Fibroblast of skin of right biceps (primary cell): Measurements from ENCODE around the gene VSTM4.

Experiments used
- DNase-seq: peaks from one replicate; pipeline ENCODE4 v3.0.0-alpha.2; 2013

The VSTM4 gene

DNA sequence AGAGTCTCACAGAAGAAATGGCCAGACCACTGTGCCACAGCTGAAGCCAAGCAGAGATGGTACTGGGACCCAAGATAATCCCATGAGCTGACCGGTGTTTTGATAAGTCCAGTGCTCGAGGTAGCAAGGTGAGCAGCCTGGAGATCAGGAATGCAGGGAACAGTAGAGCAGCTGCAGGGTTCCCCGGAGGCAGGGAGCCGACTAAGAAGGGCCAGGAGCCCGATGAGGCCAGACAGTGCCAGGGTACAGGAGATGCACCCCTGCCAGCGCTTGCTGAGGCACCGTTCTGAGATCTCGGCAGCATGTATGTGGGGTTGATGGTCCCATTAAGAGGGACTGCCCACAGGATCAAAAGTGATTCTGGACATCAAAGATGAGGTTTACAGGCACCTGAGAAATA is 47.1 kb downstream of the VSTM4 start:
- DNase-seq: no peak

DNA sequence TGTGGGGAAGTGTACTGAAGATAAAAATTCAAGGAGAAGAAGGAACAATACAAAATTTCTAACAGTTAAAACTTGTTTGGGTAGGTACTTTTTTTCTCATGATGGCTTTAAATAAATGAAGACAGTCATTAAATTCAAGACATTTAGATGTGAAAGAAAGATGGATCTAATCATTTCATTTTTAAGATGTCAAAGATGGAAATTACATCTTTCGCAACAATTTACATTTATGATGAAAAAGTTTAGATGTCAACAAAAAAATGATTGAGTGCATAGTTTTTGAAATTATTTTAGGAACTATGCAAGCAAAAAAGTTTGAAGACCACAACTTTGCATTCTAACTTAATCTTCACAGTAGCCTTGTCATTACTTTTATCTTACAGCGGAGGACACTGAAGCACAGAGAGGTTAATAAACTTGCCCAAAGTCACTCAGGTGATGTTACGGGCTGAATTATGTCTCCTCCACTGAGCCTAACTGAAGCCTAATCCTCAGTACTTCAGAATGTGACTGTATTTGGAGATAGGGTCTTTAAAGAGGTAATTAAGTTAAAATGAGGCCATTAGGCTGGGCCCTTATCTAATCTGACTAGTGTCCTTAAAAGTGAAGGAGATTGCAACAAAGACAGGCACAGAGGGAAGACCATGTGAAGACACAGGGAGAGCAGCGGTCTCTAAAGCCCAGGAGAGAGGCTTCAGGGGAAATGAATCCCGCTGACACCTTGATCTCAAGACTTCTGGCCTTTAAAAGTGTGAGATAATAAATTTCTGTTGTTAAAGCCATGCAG is 48.2 kb downstream of the VSTM4 start:
- no peak for DNase-seq

DNA sequence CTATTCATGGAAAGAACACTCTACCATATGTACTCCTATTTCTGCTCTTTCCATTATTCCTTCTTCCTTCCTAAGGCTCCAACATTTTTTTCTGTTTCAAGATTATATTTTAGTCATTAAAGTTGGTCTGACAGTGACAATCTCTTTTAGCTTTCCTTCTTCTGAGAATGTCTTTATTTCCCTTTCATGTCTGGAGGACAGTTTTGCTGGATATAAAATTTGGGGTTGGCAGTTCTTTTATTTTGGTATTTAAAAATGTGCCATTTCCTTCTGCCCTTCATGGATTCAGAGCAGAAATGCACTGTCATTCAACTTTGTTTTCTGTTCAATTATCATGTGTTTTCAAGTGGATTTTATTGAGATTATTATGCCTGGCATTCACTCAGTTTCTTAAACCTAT is 53.1 kb downstream of the VSTM4 start:
- DNase-seq: no peak

DNA sequence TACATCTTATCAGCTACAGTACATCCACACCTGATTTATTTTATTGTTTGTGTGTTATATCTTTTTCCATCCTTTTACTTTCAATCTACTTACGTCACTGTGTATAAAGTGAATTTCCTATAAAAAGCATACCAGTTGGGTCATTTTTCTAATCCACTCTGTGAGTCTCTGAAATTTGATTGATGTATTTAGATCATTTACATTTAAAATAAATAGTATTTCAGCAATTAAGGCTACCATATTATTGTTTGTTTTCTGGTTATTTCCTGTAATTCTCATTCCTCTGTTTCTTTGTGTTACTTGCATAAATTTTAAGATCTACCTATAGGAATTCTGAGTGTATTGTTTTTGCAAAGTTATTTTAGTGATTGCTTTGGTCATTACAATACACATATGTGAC is 53.7 kb downstream of the VSTM4 start:
- no peak for DNase-seq

DNA sequence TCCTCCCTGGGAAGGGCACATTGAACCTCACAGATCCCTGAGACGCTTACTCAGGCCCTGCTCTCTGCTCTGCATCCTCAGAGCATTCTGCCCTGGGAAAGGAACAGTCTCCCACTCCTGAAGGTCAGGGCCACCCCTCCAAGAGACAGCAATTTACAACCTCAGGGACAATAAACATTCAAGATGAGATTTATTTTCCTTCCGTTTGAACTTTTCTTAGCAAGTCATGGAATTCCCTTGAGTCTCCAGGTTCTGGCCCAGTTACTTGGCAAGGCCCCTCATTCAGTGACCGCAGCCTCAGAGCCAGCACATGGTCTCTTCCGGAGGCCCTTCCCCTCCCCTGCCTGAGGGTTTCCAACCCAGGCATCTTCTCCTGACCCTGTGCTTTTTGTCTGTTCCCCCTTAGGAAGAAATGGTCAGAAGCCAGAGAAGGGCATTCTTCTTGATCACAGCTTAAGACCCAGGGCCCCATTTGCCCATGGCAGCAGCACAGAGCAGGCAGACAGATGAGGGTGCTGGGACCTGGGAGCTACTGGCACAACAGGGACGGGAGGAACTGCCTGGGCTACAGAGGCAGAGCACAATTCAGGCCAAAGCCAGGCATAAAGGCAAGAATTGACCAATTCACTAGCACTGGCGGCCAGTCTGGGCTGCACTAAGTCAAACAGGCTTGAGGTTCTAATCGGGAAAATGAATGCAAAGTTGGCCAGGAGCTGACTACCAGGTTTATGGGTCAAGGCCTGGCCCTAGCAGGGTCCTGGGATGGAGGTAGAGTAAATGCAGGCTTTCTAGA is 56.7 kb downstream of the VSTM4 start:
- no peak for DNase-seq

DNA sequence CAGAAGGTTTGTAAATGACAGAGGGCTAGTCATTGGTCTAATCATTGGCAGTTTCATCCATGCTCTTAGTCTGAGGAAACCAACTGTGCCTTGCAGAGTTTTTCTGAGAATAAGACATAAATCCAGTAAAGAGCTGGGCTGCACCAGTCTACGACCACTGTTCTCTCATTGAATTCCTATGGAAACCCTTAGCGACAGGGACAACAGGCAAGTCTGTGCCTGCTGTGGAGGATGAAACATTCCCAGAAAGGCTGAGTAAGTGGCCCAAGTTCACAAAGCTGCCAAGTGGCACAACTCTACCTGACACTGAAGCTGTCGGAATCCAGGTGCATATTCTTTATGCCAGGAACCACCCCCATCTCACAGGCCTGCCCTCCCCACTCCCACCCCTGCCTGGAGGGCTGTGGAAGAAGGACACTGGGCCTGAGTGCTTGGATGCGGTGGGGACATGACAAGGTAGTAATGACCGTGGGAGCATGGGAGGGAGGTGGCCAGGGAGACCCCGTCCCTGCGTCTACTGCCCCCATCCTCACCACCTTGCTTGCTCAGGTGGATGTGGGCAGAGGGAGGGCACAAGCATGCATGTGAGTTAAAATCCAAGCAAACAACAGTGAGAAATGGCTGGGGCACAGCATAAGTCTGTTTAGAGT is 58.0 kb downstream of the VSTM4 start:
- no peak for DNase-seq

DNA sequence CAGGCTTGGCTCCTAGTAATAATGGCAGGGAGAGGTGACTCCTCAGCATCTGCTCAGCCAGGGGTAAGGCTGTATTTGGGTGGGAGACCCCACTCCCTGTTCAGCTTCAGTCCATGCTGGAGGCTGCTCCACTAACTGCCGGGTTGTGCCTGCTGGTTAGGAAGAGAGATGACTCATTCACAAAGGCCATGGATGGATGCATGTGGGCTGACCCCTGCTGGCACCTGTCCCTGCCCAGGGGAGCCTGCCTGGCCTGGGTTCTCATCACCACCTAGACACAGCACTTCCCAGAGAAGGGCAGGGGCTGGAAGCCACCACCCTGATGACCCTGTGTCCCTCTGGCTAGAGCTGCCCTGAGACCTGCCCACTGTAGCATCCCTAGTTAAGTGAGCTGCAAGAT is 59.0 kb downstream of the VSTM4 start:
- DNase-seq: no peak

DNA sequence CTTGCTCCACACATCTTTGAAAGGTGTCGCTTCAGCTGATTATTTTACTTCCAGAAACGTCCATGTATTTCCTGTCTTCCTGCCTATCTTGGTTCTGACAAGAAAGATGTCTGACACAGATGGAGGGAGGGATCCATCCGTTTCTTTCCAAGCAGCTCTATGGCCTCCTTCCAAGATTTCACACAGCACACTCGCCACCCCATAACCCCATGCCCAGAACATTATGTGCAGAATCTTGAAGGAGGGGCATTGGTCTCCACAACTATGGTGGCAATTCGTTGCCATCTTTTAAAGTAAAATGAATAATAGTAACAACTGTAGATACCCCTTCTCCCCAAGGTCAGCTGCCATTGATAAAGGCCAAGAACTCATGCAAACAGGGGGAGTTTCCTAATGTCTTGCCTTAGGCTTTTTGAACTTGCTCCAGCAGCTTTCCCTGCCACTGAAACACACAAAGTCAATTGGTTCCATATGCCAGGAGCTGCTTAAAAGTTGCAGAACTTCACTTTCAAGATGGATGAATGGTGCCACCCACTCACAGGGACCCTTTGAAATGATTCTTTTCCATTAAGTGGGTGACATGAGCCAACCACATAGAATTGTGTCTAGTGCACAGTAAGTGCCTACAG is 60.0 kb downstream of the VSTM4 start:
- no peak for DNase-seq

DNA sequence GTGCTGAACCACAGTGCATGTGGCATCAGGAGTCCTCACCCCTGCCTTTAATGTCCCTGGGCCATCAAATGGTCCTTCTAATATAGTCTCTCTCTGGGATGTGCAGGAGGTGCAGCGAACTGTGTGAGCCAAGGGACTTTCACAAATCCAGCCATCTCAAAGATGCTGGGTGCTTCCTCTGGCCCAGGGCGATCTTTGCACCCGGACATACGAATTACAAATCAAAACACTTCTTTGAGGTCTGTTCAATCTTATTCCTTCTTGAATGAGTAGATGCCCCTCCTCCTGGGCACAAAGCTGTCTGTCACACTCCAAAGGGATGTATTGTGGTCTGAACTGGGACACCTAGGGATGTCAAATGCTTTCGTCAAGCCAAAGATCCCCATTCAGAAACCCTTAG is 60.6 kb downstream of the VSTM4 start:
- DNase-seq: no peak

DNA sequence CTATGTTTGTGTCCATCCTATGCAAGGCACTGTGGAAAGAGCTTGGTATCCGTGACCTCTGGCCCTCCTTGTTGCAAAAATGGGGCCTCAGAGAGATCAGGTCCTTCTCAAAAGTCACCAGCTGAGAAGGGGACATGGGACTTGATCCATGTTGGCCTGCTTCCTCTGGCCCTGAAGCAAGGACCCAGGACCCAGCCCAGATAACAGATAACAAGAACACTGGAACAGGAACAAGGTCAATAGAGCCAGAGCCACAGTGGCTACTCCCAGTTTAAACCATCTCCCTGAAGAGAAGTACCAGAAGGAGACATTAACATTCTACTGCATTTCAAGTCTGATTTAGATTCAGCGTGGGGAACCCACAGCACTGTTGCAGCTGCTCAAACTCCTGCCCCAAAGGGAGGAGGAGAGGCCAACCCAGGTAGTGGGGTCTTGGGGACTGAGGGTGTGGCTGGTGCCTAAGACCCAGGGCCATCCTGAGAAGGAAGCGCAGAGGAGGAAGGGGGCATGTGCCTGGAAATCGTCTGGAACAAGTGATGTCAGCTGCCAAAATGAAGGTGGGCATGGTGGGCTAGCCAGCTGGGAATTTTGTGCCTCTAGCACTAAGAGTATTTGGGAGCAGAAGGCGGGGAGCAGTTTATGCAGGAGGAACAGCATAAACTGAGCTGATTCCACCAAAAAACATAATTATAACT is 61.2 kb downstream of the VSTM4 start:
- no peak for DNase-seq

DNA sequence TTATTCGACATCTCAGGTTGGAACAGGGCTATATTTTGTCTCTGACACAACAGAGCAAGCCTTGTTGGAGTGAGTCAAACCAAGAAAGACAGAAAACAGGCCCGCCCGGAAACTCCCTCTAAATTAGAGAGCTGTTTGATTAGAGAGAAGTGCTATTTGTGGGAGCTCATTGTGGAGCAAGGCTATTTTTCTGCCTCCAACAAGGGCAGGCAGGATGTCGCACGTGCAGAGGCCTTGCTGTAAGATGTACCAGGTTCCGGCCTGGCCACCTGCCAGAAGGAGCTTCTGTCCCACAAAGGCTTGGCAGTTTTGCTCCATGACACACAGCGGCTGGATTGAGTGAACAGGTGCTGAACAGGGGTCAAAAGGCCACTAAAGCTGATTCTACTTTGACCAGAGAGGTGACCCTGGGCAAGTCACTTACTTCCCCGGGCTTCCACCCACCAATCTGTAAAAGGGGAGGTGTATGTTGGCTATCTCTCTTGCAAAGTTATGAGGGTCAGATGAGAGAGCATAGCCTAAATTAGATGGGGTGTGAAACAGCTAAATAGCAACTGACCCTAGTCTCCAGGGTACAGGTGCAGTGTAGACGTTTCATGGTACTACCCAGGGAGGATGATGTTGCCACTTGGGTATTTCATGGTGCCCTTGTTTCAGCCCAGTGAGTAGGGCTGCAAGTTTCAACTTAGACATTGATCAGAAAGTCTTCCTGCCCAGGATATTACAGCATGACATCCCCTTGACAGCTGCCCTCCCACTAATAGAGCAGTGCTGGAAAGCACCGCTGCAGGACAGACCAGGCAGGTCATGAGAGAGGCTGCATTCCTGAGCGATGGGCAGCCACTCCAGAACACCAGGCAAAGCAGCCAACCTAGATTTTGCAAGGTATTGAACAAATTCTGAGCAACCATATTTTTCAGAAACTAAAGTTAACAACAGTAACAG is 62.0 kb downstream of the VSTM4 start:
- no peak for DNase-seq

DNA sequence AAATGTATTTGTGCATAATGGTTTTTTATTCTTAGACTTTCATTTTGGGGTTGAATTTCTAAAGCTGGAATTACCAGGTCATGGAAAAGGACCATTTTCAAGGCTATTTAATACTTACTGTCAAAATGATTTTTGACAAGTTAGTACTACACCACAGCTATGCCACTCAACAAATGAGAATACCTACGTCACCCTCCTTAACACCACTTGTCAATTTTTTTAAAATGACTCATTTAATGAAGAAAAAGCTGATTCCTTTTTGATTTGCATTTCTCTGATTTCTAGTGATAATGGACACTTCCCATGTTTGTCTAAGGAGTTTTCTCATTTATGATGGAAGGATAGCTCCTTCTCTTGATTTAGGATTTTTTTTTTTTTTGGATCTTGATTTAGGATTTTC is 63.3 kb downstream of the VSTM4 start:
- no peak for DNase-seq

DNA sequence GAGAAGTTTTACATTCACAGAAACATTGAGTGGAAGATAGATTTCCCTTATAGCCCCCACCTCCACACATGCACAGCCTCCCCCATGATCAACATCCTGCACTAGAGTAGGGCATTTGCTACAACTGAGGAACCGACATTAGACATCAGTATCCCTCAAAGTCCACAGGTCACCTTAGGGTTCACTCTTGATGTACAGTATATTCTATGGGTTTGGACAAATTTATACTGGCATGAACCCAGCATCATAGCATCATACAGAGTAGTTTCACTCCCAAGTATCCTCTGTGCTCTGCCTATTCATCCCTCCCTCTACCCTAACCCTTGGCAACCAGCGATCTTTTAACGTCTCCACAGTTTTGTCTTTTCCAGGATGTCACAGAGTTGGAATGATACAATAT is 64.4 kb downstream of the VSTM4 start:
- DNase-seq: no peak

DNA sequence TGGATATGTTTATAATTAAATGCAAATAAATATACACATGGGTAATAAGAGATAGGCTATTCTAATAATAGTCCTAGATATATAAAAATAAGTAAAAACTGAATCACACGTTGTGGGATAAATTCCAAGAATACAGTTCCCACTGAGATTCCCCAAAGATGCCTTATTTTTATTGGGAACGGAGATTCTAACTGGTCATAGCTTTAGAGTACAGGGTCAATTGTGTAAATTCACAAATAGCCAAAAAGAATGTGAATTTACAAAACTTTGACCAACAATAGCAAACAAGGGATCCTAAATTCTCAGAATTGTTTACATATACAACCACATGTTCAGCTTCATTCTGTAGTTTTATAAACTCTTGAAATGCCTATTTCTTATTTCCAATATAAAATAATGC is 65.0 kb downstream of the VSTM4 start:
- peak; percentile 42 for DNase-seq

DNA sequence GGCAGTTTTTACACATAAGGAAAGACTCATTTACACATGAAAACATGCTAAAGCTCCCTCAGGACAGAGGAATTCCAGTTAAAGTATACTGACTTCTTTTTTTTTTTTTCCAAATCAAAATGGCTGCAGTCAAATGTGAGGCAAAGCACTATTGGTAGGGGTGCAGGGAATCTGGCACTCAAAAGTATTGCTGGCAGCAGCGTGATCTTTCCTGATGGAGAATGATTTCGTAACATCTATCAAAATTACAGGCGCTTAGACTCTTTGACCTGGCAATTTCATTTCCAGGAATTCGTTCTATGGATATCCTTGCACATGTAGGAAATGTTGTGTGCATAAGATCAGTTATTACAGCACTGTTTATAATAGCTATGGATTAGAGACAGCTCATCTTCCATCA is 65.7 kb downstream of the VSTM4 start:
- peak; percentile 10 for DNase-seq

DNA sequence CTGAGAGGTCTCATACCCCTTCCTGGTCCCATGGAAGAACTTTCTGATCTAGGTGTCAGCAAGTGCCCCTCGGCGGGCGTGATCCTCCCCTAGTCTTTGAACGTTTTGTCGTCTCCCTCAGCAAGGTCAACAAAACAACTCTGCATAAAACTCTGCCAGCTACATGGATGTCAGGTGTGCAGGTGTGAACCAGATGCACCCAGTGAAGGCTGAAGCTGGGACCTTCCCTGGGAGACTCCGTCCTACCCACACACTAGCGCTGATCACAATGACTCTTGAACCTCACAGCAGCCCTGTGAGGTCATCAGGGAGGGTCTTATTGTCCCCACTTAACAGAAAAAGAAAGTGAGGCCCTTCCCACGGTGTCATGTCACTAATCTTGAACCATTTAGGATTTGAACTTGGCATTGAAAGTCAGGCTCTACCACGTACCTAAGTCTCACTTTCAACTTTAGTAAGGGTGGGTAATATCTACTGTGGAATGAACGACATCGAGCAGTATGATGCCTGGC is 68.1 kb downstream of the VSTM4 start:
- DNase-seq: no peak

DNA sequence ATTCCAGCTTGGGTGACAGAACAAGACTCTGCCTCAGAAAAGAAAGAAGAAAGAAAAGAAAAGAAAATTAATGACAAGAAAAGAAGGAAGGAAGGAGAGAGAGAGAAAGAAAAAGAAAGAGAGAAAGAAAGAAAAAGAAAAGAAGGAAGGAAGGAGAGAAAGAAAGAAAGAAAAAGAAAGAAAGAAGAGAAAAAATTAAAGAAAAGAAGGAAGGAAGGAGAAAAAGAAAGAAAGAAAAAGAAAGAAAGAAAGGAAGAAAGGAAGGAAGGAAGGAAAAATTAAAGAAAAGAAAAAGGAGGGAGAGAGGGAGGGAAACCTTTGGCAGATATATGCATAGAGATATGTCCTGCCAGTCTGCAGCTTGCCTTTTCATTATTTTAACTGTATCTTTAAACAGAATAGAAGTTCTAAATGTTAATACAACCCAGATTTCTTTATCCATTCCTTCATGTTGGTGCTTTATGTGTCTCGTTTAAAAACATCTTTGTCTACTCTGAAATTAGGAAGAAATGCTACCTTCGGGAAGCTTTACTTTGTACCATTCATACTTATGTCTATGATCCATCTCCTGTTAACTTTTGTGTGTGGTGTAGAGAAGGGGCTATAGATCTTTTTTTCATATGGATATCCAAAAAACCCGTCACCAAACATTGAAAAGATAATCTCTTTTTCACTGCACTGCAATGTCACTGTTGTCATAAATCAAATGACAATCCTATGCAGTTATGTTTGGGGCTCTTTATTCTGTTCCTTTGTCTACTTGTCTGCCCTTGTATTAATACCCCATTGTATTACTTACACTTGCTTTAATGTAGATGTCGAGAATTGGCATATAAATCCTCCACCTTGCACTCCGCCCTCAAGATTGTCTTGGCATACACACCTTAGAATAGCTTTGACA is 70.8 kb downstream of the VSTM4 start:
- DNase-seq: no peak

DNA sequence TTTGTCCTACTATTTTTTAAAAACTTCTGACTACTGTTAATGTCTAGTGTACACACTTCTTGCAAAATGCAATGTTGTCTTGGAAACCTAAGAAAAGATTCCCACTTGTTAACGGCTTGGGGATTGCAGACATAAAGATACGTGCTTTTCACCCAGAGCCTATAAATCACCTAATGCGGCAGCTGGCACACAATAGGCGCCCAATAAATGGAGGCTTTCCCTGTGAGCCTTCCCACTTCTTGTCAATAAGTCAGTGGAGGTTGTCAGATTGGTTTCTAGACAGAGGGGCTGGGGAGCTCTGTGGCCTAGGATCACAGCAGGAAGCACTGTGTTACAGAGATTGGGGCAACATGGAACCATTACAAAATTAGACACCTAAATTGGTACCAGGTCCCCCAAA is 74.7 kb downstream of the VSTM4 start:
- DNase-seq: no peak

DNA sequence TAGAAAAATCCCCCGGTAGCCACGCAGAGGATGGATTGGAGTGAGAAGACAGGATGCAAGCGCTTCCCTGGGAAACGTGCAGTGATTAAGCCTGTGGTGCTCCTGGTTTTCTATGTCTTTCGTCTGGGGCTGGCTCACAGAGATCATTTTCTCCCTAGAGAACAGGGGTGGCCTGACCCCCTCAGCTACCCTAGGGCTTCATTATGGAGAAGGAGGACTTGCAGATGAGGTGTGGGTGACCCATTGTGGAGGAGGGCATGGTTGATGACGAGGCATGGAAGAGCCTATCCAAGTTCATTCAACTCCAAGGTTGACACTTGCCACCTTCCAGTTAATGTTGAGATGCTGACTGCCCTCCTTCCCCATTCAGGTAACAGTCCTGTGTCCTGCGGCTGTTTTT is 75.9 kb downstream of the VSTM4 start:
- no peak for DNase-seq

DNA sequence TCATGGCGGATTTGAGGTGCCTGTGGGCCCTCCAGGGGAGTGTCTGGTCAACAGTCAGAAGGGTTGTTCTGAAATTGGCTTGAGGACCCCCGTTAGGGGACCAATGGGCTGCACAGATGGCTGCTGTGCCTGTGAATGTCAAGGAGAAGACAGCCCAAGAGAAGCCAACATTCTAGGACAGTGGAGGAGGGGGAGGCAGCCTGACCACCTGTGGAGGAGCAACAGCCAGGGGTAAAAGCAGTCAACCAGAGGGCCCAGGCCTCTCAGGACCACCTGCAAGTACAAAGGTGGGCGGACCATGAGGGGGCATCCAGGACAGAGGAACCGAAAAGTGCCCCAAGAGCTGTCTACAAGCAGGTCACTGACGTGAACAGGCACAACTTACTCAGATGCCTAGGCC is 76.6 kb downstream of the VSTM4 start:
- DNase-seq: no peak
